Parietal lobe (tissue), 2 donors: ENCODE measurements around the gene LCE3D. TPM values are rescaled to one million over a fixed set of nuclear protein-coding genes. Genes with fewer than 3 reads are reported as not detected.

Experiments
- small RNA-seq: library from RNA; depleted of rRNA; stranded (forward); fragments of <200 nt; gene quantifications from one replicate; pipeline ENCODE3, GENCODE V24; 2014; ENCODE audit warnings: low replicate concordance
- total RNA-seq: library from RNA; depleted of rRNA; stranded (reverse); fragments of >200 nt; gene quantifications from one replicate; pipeline ENCODE4 v1.2.3, GENCODE V29; 2014

Gene LCE3D
- total RNA-seq = not detected

DNA sequence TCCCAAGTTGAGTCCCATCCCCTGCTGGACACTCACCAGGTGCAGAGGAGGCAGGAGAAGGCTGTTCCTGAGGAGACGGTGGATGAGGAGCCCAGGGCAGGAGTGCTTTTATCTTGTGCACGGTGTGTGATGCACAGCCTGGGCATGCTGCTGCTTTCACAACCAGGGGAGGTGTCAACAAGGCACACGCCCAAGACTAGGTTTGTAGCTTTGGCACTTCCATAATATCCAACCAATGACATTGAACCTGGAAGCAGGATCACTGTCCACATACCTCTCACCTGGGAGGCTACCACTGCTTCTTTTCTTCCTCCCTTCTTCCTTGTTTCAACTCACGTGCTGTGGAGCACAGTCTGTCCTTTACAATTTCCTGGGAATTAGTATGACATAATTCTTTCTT is at the start of gene LCE3D:
Gene LCE3D, minus strand, starts transcription at position 84 of the 400 bp plus-strand sequence. CDS start 580 bp downstream, outside the sequence.

DNA sequence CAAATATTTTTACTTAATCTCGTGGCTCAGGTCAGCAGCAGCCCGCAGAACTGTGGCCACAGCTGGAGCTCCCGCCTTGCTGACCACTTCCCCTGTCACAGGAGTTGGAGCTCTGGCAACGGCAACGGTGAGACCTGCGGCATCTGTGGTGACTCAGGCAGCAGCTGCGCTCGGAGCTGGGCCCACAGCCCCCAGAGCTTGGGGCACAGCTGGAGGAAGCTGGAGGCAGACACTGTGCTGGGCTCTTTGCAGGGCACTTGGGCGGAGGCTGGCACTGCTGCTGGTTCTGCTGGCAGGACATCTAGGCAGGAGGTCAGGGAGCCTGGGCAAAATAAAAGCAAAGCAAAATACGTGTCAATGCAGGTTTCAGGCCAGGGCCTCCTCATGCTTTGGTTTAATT is 42.5 kb upstream of the LCE3D start, which contains the start of gene LCE3A:
Gene LCE3A, minus strand, starts transcription at position 301 of the 400 bp plus-strand sequence. Its CDS starts 0 bp downstream, at position 301.

GRCh38 chr1:152613511-152613910 is 33.2 kb upstream of the LCE3D start, which contains the start of gene LCE3B:
Gene LCE3B (plus strand): TSS chr1:152613811. CDS start chr1:152613811, 0 bp downstream.

DNA sequence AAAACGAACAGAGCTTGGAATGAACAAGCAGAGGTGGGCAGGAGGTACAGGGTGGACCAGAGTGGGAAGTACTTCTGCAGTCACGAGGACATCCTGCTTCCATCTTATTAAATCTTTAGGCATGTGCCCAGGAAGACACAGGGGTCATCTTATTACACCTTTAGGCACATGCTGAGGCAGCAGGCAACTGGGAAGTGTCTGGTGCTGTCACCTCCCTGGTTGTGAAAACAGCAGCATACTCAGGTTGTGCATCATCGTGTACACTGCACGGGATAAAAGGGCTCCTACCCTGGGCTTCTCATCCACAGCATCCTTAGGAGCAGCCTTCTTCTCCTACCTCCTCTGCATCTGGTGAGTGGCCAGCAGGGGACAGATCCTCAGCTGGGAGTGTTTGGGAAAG is 19.6 kb upstream of the LCE3D start, which contains the start of gene LCE3C:
Gene LCE3C, plus strand, starts transcription at position 301 of the 400 bp plus-strand sequence. CDS start 498 bp downstream, outside the sequence.

DNA sequence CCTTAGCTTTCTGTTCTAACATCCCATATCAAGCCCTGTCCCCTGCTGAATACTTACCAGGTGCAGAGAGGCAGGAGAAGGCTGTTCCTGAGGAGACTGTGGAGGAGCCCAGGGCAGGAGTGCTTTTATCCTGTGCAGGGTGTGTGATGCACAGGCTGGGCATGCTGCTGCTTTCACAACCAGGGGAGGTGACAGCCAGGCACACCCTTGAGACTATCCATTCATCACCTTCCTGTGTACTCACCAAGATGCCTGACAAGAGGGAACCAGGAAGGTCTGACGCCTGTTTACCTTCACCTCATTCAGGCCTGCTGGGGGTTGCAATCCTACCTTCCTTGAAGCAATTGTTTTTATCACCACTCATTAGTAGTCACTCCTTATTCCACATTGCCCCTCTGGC is 13.6 kb downstream of the LCE3D start, which contains the start of gene LCE3E:
Gene LCE3E, minus strand, starts transcription at position 100 of the 400 bp plus-strand sequence. CDS start 572 bp downstream, outside the sequence.

Small RNAs within 50 kb of the gene (small RNA-seq; reads per million reads assigned to genes)
- gene LCE3A (not detected), gene LCE3B (not detected)

Other genes with a start within 250 kb of the LCE3D start
- gene FLG2, start 220.5 kb downstream of the LCE3D start, total RNA-seq = not detected
- gene CRNN, start 166.3 kb downstream of the LCE3D start, total RNA-seq = not detected
- gene LCE5A, start 69.7 kb downstream of the LCE3D start, total RNA-seq = not detected
- gene CRCT1, start 66.0 kb downstream of the LCE3D start, total RNA-seq = not detected
- not detected for gene LCE3E, start 13.7 kb downstream of the LCE3D start, total RNA-seq
- not detected for gene LCE3C, start 19.7 kb upstream of the LCE3D start, total RNA-seq
- not detected for gene LCE3B, start 33.3 kb upstream of the LCE3D start, total RNA-seq
- gene LCE3A, start 42.6 kb upstream of the LCE3D start, total RNA-seq = not detected
- not detected for gene LCE2D, start 82.9 kb upstream of the LCE3D start, total RNA-seq
- gene LCE2C, start 94.8 kb upstream of the LCE3D start, total RNA-seq = not detected
- gene LCE2B, start 105.6 kb upstream of the LCE3D start, total RNA-seq = not detected
- gene LCE2A, start 117.8 kb upstream of the LCE3D start, total RNA-seq = not detected
- not detected for gene LCE4A, start 127.6 kb upstream of the LCE3D start, total RNA-seq
- not detected for gene KPRP, start 177.5 kb upstream of the LCE3D start, total RNA-seq
- gene LCE1F, start 194.6 kb upstream of the LCE3D start, total RNA-seq = not detected
- not detected for gene LCE1E, start 205.7 kb upstream of the LCE3D start, total RNA-seq
- gene LCE1D, start 216.2 kb upstream of the LCE3D start, total RNA-seq = not detected
- gene LCE1C, start 226.1 kb upstream of the LCE3D start, total RNA-seq = not detected
- not detected for gene LCE1B, start 231.5 kb upstream of the LCE3D start, total RNA-seq
- gene LCE1A, start 247.0 kb upstream of the LCE3D start, total RNA-seq = not detected